K562 (cell line): Measurements from ENCODE around the gene MAPRE2. TPM values are rescaled to one million over a fixed set of nuclear protein-coding genes. Genes with fewer than 3 reads are reported as not detected.

Source experiments
- ATAC-seq: fragments of 200-7000 bp; cut with Tn5 transposase; 3 replicates; pipeline ENCODE4 v1.9.1; 2020; ENCODE audit warnings: moderate library complexity
- BruUV-seq: library from RNA; stranded (reverse); fragments of 400-500 nt; replicated peaks from 2 replicates; lab custom pipeline; 2021; lab: Mats Ljungman, UMichigan
- CTCF ChIA-PET: fragments of 300-600 bp; formaldehyde crosslinking; extraction: SDS; loops from one replicate; lab custom pipeline; 2021; ENCODE audit warnings: low intra/inter-chr PET ratio; lab: Yijun Ruan, JAX
- POLR2A ChIA-PET: fragments of 300-600, 350-650 bp; sonication (Branson Sonifier 250); formaldehyde crosslinking; extraction: SDS; loops from one replicate; lab custom pipeline; 2021; ENCODE audit warnings: antibody characterized with exemption, inconsistent platforms; lab: Yijun Ruan, JAX
- DNase-seq, 4 experiments: peaks; one replicate each; pipeline versions ENCODE4 v3.0.0 to v3.0.0-alpha.2; 2011 to 2018; ENCODE audit warnings: low spot score in 3 of 4, mixed read lengths in 3 of 4; ENCODE audit errors: extremely low read depth in 1 of 4
- FAIRE-seq: peaks from 2 replicates; lab custom pipeline; 2011; peaks lifted over from hg19 to GRCh38; lab: Jason Lieb, UNC
- H2AFZ ChIP-seq: 2 replicates; pipeline ENCODE4 v1.6.0; 2011; ENCODE audit warnings: low read depth, low read length, control low read depth, inconsistent platforms
- H3K27ac ChIP-seq: fragments of 200-600 bp; 3 replicates; pipeline ENCODE4 v1.8.0; 2011; ENCODE audit warnings: low read depth, mild to moderate bottlenecking, control low read depth, inconsistent platforms, low read length, moderate library complexity, mixed read lengths; ENCODE audit errors: extremely low read depth
- H3K27me3 ChIP-seq, 2 experiments: fragments of 300-600 bp in 1 of 2; 2 replicates in 1 of 2; 3 replicates in 1 of 2; pipeline versions ENCODE4 v1.6.0 to v1.8.0; 2011; ENCODE audit warnings: inconsistent platforms in 2 of 2, low read length in 2 of 2, mild to moderate bottlenecking in 1 of 2, mixed read lengths in 1 of 2, moderate library complexity in 1 of 2; ENCODE audit not compliant: control insufficient read depth in 2 of 2, insufficient read depth in 2 of 2
- H3K36me3 ChIP-seq: fragments of 300-600 bp; 3 replicates; pipeline ENCODE4 v1.8.0; 2011; ENCODE audit warnings: mild to moderate bottlenecking, low read length, inconsistent platforms; ENCODE audit not compliant: control insufficient read depth, insufficient read depth
- H3K4me1 ChIP-seq, 2 experiments: fragments of 200-600 bp in 1 of 2; replicated peaks in 1 of 2; 2 replicates in 1 of 2; 3 replicates in 1 of 2; pipeline versions ENCODE4 v1.5.1 to v1.8.0; 2011; ENCODE audit warnings: inconsistent platforms in 2 of 2, low read length in 2 of 2, mild to moderate bottlenecking in 1 of 2, mixed read lengths in 1 of 2, moderate library complexity in 1 of 2; ENCODE audit not compliant: control insufficient read depth in 2 of 2, insufficient read depth in 2 of 2
- H3K4me2 ChIP-seq: 2 replicates; pipeline ENCODE4 v1.6.1; 2011; ENCODE audit warnings: low read length, control low read depth, inconsistent platforms, mixed read lengths; ENCODE audit not compliant: insufficient read depth
- H3K4me3 ChIP-seq: fragments of 200-600 bp; sonication (generic), shearing (Covaris generic); 2 replicates; pipeline ENCODE4 v1.5.1; 2016; ENCODE audit warnings: control low read depth, inconsistent platforms
- H3K79me2 ChIP-seq: fragments of 200-600 bp; 3 replicates; pipeline ENCODE4 v1.8.0; 2011; ENCODE audit warnings: low read length, inconsistent platforms; ENCODE audit not compliant: control insufficient read depth, insufficient read depth
- H3K9ac ChIP-seq, 2 experiments: 2 replicates each; pipeline versions ENCODE4 v1.6.0 to v1.6.1; 2011; ENCODE audit warnings: low read depth in 2 of 2, low read length in 2 of 2, control low read depth in 1 of 2, inconsistent platforms in 1 of 2, mild to moderate bottlenecking in 1 of 2, mixed read lengths in 1 of 2; ENCODE audit not compliant: insufficient read depth in 1 of 2
- H3K9me1 ChIP-seq: one replicate; pipeline ENCODE4 v1.6.0; 2011; ENCODE audit warnings: inconsistent platforms, mild to moderate bottlenecking, low read length, moderate library complexity; ENCODE audit not compliant: control insufficient read depth, insufficient read depth
- H3K9me3 ChIP-seq: replicated peaks from 2 replicates; pipeline ENCODE4 v1.5.1; 2011; ENCODE audit warnings: low read depth, low read length, inconsistent platforms; ENCODE audit not compliant: control insufficient read depth, insufficient read depth
- H4K20me1 ChIP-seq: replicated peaks from 2 replicates; pipeline ENCODE4 v1.6.1; 2011; ENCODE audit warnings: low read length, inconsistent platforms, mixed read lengths; ENCODE audit not compliant: control insufficient read depth, insufficient read depth
- CREM ChIP-seq: IDR thresholded peaks from 2 replicates; pipeline ENCODE4 v1.6.1; 2014; ENCODE audit warnings: antibody characterized with exemption, low read depth
- FOSL1 ChIP-seq: fragments of 200-800 bp; sonication (Bioruptor generic); conservative IDR thresholded peaks from 2 replicates; pipeline ENCODE4 v1.6.1; 2016; ENCODE audit warnings: missing genetic modification characterization, missing compliant biosample characterization
- ZKSCAN1 ChIP-seq: fragments of 150-350 bp; IDR thresholded peaks from 2 replicates; pipeline ENCODE4 v1.6.1; 2016; ENCODE audit warnings: low read depth, low read length
- WGBS: fragments of 100-300 bp; shearing (Covaris generic); methylation state at CpG from one replicate; pipeline ENCODE4 v1.1.6; 2016; ENCODE audit warnings: low coverage, mixed read lengths; ENCODE audit not compliant: insufficient coverage; ENCODE audit errors: missing lambda C conversion rate; 5-methylcytosine and 5-hydroxymethylcytosine counted together
- in situ Hi-C: fragments of 300-500 bp; cut with MboI; formaldehyde crosslinking; loops from 4 replicates; pipeline ENCODE4 v1.15.0; 2018; ENCODE audit warnings: inconsistent platforms, mixed read lengths
- intact Hi-C: fragments of 100-400 bp; cut with micrococcal nuclease; formaldehyde crosslinking; loops from 2 replicates; pipeline ENCODE4 v1.14.2; 2022
- polyA plus RNA-seq, 8 experiments: library from polyadenylated mRNA; depleted of rRNA in 4 of 8; stranded (reverse) in 5 of 8; unstranded in 3 of 8; fragments of >200 nt; fragmentation: Nextera tagmentation in 2 of 8; fragmentation: Illumina TruSeq in 1 of 8; extraction: Ambion mirVana in 2 of 8; extraction: Trizol in 1 of 8; gene quantifications; 2 replicates each; pipeline versions ENCODE4 v1.2.1 to v1.2.3, GENCODE V29; 2011 to 2014; ENCODE audit warnings: inconsistent platforms in 1 of 8, missing spikeins in 1 of 8
- total RNA-seq, 7 experiments: library from RNA; depleted of rRNA in 6 of 7; stranded (reverse); fragments of >200 nt in 6 of 7; fragmentation: Illumina TruSeq in 2 of 7; extraction: Trizol in 2 of 7; gene quantifications; 2 replicates each; pipeline versions ENCODE4 v1.2.1 to v1.2.3, GENCODE V29; 2011 to 2021; ENCODE audit warnings: low replicate concordance in 1 of 7

Gene MAPRE2
- total and polyA plus RNA-seq, 9 of the 15 experiments (the other 6 are each of a cell fraction or from before 2014, with no cell fraction given), result 32.3 to 70.7 (median 40.7) TPM

- Histone ChIP-seq H3K4me1 (peaks cover 0 to 2% of the 10 kb centered on the region in 2 experiments; a peak in 1 of 5 replicates), H3K36me3 (no peaks in the 10 kb centered on the region), H3K27me3 (no peaks in the 10 kb centered on the region; a peak in 1 of 5 replicates), H2AFZ (no peak overlapping the region), H3K27ac (no peak overlapping the region), H4K20me1 (no peaks in the 10 kb centered on the region), H3K79me2 (no peaks in the 10 kb centered on the region), H3K9ac (no peak overlapping the region), H3K9me1 (no peaks in the 10 kb centered on the region), H3K9me3 (no peaks in the 10 kb centered on the region; the same call in 1 of the 2 replicates), H3K4me3 (no peak overlapping the region), H3K4me2 (no peak overlapping the region)
- intact Hi-C loops, result no loop called here
- ATAC-seq (no peak), DNase-seq (no peak), FAIRE-seq (peak; percentile 46)
- no TSS peak for BruUV-seq
- no peak for TF ChIP-seq CREM
- POLR2A ChIA-PET, result no interaction called here
- CTCF ChIA-PET, result no interaction called here
- 58% methylated on average over 4 of the region's 4 CpGs for WGBS
- in situ Hi-C loops, result no loop called here
These were observed 138.7 kb downstream of the MAPRE2 start for GRCh38 chr18:35179906-35180305.

GRCh38 chr18:35180455-35180854 is 139.2 kb downstream of the MAPRE2 start:
- Histone ChIP-seq H3K27me3 (no peaks in the 10 kb centered on the region; a peak in 1 of 5 replicates), H3K79me2 (no peaks in the 10 kb centered on the region), H2AFZ (no peak overlapping the region), H3K4me2 (no peak overlapping the region), H3K9me3 (no peaks in the 10 kb centered on the region; the same call in 1 of the 2 replicates), H3K4me1 (peaks cover 0 to 2% of the 10 kb centered on the region in 2 experiments; a peak in 1 of 5 replicates), H4K20me1 (no peaks in the 10 kb centered on the region), H3K36me3 (no peaks in the 10 kb centered on the region), H3K27ac (no peak overlapping the region), H3K4me3 (no peak overlapping the region), H3K9ac (no peak overlapping the region), H3K9me1 (no peaks in the 10 kb centered on the region)
- WGBS, result 0% methylated on average over 1 of the region's 1 CpG
- no TSS peak for BruUV-seq
- intact Hi-C loops (no loop called here), in situ Hi-C loops (no loop called here)
- 0 out of 2 replicates have a peak, but pooled peaks have one; percentile 1 for TF ChIP-seq ZKSCAN1
- no peak for TF ChIP-seq FOSL1 (tag)
- FAIRE-seq, result no peak
- no peak for DNase-seq
- CTCF ChIA-PET, result no interaction called here
- POLR2A ChIA-PET, result no interaction called here
- no peak for ATAC-seq
